ENCODE measurements around the gene SHH.
"Not testable (repeated sequence)": the region's sequence is repeated elsewhere in the genome, so short reads cannot be mapped to it uniquely, and the experiment has no call there.

The SHH gene

DNA sequence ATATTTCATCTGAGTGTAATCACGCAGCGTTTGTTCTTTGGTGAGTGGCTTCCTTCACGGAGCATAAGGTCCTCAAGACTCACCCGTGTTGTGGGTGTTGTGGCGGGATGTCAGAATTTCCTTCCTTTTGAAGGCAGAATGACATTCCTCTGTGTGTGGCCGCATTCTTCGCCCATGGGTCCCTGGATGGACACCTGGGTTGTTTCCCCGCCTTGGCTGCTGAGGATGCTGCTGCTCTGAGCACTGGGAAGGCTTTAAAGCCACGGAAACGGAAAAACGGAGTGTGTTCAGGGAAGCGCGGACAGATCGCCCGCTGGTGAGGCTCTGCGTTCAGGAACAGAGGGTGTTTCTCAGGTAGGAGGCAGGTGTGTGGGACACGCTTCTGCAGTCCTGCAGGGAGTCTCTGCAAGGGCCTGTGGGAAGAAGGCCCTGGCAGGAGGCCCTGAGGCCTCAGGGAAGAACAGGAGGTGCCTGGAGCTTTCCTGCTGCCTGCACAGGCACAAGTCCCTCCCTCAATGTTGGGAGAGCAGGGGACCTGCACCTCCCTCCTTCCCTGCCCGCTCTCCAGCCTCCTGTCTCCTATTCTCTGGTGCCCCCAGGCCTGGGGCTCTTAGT is 35.7 kb upstream of the SHH start:
- no peak for TF ChIP-seq POLR2A (IDR thresholded peaks at IDR 0.05; ENCODE audit: low read depth, low read length)
- DNase-seq (ENCODE audit: insufficient read length, low spot score) (no peak), FAIRE-seq (no peak)

DNA sequence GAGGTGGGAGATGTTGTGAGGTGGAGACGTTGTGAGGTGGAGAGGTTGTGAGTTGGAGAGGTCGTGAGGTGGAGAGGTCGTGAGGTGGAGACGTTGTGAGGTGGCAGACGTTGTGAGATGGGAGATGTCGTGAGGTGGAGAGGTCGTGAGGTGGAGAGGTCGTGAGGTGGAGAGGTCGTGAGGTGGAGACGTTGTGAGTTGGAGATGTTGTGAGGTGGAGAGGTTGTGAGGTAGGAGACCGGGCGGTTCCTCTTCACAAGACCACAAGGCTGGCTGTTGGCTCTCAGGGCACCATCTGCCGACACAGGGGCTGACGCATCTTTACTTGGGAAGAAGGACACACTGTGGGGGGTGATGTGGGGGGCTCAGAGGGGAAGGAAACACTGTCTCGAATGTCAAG is 34.7 kb upstream of the SHH start:
- DNase-seq (ENCODE audit: insufficient read length, low spot score): no peak
- FAIRE-seq: no peak
- no peak for TF ChIP-seq POLR2A (IDR thresholded peaks at IDR 0.05; ENCODE audit: low read depth, low read length)

DNA sequence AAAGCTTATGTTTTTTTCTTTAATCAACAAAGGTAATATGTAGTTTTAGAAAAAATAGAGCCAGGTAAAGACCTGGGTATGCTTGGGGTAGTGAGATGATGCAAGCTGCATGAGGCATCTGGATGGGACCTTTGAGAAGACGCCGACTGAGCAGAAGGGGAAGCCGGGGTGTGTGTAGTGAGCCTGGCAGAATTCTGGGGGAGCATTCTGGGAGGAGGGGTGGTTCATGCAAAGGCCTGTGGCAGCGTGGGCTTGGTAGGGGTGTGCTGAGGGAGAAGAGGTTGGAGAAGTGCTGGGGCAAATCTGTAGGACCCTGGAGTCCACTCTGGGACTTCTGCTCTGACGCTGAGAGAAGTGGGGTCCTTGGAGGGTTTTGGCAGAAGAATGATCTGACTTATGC is 33.9 kb upstream of the SHH start:
- DNase-seq (ENCODE audit: insufficient read length, low spot score): no peak
- no peak for FAIRE-seq
- TF ChIP-seq POLR2A (IDR thresholded peaks at IDR 0.05; ENCODE audit: low read depth, low read length): no peak

DNA sequence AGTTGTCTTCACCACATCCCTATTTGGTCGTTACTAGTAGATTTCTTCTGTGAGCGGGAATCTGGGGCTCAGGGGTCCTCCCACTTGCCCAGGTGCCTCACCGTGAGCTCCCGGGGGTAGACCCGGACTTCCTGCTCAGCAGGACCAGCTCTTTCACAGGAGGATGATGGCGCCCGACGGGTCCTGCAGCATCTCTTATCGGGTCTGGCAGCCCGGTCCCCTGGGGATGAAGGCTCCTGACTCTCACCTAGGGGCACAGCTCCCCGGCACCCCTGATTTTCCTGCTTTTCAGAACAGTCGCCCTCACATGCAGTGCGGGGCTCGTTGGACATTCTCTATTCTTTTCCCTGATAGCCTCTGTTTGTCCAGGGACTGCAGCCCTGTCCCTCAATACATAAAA is 33.0 kb upstream of the SHH start:
- no peak for TF ChIP-seq POLR2A (IDR thresholded peaks at IDR 0.05; ENCODE audit: low read depth, low read length)
- FAIRE-seq: no peak
- no peak for DNase-seq (ENCODE audit: insufficient read length, low spot score)

DNA sequence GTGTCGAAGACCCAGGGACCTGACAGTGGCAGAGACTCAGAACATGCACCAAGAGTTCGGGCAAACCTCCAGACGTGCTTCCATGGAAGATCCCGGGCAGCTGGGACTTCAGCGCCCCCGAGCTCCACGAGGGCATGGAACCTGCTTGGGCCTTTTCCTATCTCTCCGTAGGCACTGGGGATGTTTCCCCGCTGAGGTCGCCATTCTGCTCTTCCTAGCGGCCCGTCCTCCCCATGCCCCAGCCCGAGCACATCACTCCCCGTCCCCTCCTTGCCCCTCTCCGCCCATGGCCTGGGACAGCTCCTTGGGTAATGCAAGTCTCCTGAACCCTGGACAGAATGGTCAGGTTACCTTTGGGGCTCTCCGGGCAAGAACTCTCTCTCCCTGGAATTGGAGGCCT is 32.3 kb upstream of the SHH start:
- no peak for FAIRE-seq

DNA sequence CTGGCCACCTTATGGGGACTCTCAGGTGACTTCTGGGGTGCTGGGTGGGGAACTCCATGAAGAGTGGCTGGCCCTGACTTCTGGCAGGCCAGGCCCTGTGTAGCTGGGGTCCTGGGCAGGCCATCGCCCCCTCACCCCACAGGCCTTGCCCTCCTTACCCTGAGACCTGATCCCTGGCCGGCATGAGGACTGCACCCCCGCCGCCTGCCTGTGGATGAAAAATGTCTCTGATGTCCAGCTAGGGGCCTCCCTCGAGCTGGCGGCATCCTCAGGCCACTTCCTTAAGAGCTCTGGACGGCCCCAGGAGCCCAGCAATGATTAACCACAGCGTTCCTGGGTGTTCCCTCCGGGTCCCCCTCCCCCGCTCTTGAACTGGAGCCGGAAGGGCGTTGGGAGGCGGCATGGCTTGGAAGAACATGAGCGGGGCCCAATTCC is 31.8 kb upstream of the SHH start:
- FAIRE-seq (no peak), DNase-seq (ENCODE audit: insufficient read length, low spot score) (no peak)
- no peak for TF ChIP-seq POLR2A (IDR thresholded peaks at IDR 0.05; ENCODE audit: low read depth, low read length)

More for the DNA sequence above, 32.3 kb upstream of the SHH start:
- TF ChIP-seq POLR2A (IDR thresholded peaks at IDR 0.05; ENCODE audit: low read depth, low read length): no peak
- no peak for DNase-seq (ENCODE audit: insufficient read length, low spot score)

DNA sequence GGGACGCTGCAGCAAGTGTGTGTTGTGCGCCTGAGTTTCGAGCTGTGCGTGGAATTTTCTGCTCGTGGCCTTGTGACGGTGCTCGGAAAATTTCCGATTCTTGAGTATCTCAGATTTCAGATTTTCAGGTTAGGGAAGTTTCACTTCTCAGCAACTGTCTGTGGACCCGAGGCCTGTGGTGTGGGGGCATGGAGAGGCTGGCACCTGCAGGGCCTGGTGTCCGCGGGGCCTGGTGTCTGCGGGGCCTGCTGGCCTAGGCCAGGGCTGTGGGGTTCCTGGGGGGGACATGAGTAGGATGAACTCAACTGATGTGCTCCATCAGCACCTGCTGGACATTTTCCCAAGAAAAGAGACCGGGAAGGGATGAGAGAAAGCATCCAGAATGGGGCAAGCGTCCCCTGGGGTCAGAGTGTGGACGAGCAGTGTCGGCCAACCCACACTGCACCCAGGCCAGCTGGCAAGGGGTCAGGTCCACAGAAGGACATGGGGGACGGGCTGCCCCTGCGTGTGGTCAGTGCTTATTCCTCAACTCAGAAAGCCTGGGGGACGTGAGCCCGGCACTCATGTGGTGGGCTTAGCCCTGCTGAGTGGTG is 31.3 kb upstream of the SHH start:
- TF ChIP-seq POLR2A (IDR thresholded peaks at IDR 0.05; ENCODE audit: low read depth, low read length): no peak
- no peak for FAIRE-seq

DNA sequence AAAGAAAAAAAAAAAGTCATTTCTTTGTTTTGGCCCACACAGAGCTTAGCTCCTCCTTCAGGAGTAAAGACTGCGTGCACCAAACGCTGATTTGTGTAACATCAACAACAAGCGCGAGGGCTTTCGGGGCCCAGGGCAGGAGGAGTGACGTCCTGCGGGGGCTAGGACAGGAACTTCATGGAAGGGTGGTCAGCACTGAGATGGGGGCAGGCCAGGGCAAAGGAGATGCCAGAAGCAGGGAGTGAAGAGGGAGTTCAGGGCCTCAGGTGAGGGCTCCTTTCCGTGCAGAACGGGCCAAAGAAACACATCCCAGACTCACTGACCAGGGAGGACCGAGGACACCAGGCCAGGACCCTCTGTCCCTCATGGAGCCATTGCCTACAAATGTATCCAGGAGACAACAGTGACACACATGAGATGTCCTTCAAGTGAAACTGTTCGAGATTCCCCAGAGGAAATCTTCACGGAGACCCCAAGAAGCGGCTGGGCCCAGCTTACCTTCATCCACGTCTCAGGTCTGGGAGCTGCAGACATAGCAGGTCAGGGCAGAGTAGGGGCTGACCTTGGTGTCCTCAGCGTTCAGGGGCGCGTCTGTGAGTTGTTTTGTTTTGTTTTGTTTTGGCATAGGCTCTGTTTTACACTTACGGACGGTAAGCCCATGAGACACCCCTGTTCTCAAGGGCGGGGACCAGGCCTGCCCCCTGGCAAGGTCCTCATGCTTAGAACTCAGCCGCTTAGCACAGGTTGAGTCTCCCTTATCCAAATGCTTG is 30.4 kb upstream of the SHH start:
- TF ChIP-seq POLR2A (IDR thresholded peaks at IDR 0.05; ENCODE audit: low read depth, low read length): no peak
- DNase-seq (ENCODE audit: insufficient read length, low spot score) (no peak), FAIRE-seq (no peak)

More for the DNA sequence above, 31.3 kb upstream of the SHH start:
- DNase-seq (ENCODE audit: insufficient read length, low spot score): no peak

DNA sequence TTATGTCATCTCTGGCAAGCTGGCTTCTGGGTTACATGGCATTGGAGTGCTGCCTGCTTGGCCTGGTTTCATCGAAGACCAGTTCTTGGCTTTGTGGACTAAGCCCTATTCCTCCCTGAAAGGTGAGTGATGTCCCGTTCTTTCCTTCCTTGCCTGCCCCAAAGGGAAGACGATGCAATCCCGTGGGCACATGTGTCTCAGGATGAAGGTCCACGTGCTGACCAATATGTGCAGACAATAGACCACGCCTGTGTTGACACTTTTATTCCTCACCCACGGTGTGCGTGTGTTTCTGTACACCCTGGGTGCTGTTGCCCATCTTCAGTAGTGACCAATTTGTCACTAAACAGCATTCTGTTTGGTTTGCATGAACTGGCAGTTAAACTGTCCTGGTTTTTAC is 28.6 kb upstream of the SHH start:
- DNase-seq (ENCODE audit: insufficient read length, low spot score): no peak
- no peak for FAIRE-seq
- no peak for TF ChIP-seq POLR2A (IDR thresholded peaks at IDR 0.05; ENCODE audit: low read depth, low read length)

DNA sequence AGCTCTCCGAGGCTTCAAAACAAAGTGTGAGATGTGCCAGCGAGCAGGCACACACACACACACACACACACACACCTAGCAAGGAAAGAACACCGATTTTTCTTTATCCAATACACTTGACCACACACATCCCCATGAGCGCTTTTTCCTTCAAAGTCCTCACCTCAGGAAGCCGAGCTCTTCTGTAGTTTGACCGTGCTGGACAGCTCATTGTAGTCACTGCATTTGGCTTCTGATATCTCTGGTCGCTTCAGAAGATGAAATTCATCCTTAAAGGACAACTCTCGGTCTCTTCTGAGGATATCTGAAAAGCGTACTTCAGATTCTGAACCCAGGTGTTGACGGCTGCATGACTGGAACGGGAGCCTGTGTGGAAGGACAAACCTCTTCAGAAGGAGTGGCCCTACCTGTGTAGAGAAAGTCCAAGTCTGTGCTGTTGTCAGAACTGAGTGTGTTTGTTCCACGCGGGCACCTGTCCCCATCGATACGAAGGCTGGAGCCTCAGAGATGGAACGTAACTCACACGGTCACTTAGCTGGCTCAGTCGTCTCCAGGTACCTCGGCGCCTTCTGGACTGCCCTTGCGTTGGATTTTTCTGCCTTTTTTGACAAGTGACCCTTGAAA is 28.1 kb upstream of the SHH start:
- no peak for FAIRE-seq
- DNase-seq (ENCODE audit: insufficient read length, low spot score): no peak
- TF ChIP-seq POLR2A (IDR thresholded peaks at IDR 0.05; ENCODE audit: low read depth, low read length): no peak

DNA sequence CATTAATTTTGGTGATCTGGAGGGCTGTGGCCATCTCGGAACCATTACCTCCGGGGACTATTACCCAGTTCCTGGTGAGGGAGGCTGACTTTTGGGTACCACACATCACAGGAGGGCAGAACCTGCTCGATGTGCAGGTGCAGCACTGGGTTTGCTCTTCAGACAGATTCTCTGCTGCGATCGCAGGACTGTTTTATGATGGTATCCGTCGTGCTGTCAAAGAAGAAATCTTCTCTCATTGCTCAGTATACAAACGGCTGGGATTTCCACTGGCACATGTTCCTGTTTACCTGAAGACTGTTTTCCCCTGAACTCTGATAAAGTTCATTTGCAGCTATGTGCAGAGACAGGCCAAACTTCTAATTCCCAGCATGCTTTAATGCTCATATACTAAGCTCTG is 27.2 kb upstream of the SHH start:
- no peak for TF ChIP-seq POLR2A (IDR thresholded peaks at IDR 0.05; ENCODE audit: low read depth, low read length)
- no peak for DNase-seq (ENCODE audit: insufficient read length, low spot score)
- no peak for FAIRE-seq

DNA sequence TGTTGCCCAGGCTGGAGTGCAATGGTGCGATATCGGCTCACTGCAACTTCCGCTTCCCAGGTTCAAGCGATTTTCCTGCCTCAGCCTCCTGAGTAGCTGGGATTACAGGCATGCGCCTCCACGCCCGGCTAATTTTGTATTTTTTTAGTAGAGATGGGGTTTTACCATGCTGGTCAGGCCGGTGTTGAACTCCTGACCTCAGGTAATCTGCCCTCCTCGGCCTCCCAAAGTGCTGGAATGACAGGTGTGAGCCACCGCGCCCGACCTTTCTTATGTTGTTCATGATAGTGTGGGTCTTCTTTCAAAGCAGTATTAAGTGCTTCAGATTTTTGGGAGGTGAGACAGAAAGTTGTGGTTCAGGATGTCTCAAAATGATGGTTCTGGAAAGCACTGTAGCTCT is 26.0 kb upstream of the SHH start:
- DNase-seq (ENCODE audit: insufficient read length, low spot score); FAIRE-seq: not testable (repeated sequence)

DNA sequence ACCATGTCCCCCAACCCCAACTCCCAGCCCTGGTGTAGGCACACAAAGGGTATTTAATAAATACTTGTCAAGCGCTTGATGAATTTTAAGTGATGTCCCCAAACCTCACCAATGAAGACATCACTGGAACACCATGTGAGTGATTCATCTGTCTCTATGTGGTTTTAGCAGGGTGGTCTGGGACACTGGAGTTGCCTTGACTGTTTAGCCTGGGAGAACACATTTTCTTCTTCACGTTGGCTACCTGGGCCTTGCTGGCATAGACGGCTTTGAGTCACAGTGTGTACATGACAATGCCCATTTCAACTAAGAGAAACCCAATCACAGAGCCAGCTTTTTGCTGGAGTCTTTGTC is 24.8 kb upstream of the SHH start:
- TF ChIP-seq POLR2A (IDR thresholded peaks at IDR 0.05; ENCODE audit: low read depth, low read length): no peak
- no peak for DNase-seq (ENCODE audit: insufficient read length, low spot score)
- no peak for FAIRE-seq

DNA sequence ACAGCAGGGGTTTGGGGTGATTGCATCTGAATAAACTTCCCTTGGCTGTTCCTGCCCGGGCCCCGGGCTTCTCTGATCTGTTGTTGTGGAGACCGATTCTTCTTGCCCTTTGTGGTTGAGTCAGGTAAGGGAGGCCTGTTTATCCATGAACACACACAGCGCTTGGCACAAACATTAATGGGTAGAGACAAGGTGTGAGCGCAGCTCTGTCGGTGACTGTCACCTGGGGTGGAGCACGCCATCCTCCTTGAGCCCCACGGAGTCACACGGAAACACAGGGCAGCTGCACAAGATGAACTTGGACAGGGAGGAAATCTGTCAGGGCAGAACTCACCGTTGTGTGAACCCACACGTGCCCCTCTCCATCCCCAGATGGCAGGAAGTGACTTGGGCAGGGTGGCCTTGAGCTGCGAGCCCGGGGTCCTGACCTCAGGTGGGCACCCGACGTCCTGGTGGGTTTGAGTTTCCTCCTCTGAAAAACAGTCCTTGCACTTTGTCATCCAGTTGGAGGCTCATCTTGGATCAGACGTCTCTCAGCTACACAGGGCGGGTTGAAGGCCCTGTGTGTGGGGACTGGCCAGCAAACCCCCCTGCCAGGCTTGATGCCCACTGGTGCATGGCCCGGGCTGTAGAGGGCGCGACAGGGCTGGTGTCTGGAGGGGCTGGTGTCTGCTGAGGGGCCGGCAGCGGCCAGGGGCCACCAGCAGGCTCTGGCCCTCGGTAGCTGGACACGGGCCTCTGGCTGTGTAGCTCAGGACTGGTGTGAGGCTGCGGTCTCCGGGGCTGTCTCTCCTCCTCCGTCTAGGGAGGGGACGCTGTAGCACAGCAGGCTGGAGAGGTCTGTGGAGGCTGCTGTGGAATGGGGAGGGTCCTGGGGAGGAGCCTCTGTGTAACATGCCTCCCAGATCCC is 24.2 kb upstream of the SHH start:
- FAIRE-seq: no peak
- DNase-seq (ENCODE audit: insufficient read length, low spot score): no peak
- TF ChIP-seq POLR2A (IDR thresholded peaks at IDR 0.05; ENCODE audit: low read depth, low read length): no peak

Measured in H54 (cell line).